GM11168 (cell line): ENCODE results near the gene SYT5.
"Not testable (repeated sequence)": the region's sequence is repeated elsewhere in the genome, so short reads cannot be mapped to it uniquely, and the experiment has no call there.

Experiments
- in situ Hi-C: fragments of 300-500 bp; cut with MboI; formaldehyde crosslinking; loops from one replicate; pipeline ENCODE4 v1.12.0; 2022; ENCODE audit warnings: low sequenced_read_pairs; ENCODE audit not compliant: unreplicated experiment

The SYT5 gene

DNA sequence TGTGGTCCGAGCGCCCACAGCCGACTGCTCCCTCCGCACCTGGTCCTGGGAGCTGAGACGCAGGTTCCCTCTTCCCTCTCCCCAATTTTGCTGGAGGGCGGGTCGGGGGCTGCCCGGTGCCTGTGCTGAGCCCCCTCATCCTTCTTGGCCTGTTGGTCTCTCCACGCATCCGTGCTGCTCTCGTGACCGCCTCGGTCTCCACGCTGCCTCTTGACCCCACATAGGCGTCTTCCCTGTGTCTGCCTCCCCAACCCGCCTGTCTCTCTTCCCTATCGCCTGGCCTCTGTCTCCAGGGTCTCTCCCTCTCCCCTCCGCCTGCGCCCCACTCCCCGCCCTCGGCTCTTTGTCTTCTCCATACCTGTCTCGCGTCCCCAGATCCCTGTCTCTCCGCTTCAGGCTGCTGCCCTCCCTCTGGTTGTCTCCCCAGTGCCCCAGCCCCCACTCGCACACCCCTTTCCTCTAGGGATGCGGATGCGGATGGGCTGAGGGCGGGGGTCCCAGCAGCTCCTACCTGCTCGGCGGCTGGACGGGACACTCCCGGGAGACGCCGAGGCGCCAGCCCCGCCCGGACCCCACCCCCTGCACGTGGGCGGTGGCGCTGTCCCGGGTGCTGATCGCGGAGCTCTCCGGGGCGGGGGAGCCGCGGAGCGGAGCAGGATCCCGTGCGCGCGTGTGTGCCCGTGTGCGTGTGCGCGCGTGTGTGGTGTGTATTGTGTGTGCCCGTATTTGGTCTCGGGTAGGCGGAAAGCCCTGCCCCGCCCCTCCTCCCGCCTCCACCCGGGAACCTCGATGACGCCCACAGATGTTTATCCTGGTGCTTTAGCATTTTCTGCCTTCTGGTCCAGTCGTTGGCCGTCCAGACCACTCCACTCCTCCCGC lies at the start of gene SYT5:
Gene SYT5, minus strand, starts transcription at position 684 of the 879 bp plus-strand sequence. CDS start 1,248 bp downstream, outside the sequence.
- in situ Hi-C loops: no loop called here

DNA sequence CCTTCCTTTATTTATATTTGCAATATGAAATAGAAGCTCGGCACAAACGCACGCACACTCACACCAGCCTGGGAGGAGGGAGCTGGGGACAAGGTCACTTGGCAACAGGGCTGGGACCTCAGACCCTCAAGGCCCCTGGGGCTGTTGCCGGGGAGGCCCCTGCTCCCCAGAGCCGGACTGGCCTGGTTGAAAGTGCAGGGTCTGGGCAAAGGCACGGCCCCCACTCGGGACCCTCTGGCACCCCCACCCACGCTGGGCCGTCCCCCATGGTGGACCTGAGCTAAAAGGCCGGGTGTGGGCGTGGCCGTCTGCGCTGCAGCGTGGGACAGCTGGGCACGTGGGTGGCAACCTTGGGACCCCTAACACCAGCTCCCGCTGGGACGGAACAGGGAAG lies 49.7 kb upstream of the SYT5 start:
- in situ Hi-C loops: no loop called here

DNA sequence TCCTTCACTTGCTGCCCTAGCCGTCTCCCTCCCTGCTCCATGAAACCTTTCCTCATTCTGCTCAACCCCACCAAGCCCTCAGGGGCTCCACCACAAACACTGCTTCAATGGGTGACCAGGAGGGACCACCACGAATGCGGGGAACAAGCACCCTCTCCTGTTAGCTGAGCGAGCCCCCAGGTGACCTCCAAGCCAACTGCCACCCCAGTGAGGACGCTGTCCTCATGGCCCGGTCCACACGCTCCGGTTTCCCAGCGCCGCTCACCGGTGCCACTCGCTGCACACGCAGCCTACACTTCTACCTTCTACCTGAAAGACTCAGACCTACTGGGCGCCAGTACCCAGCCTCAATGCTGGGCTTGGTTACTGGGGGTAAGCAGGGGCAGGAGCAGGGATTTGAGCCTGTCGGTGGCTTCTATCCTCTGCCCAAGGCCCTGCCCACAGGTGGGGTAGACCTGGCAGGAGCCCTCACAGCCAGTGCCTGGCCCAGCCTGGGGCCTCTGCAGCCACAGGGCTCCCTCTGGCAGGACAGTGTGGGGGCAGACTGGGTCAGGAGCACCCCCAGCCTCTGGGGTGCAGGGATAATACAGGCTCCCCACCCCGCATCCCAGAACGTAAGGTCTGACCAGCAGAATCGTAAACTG lies 49.2 kb upstream of the SYT5 start:
- in situ Hi-C loops: no loop called here

DNA sequence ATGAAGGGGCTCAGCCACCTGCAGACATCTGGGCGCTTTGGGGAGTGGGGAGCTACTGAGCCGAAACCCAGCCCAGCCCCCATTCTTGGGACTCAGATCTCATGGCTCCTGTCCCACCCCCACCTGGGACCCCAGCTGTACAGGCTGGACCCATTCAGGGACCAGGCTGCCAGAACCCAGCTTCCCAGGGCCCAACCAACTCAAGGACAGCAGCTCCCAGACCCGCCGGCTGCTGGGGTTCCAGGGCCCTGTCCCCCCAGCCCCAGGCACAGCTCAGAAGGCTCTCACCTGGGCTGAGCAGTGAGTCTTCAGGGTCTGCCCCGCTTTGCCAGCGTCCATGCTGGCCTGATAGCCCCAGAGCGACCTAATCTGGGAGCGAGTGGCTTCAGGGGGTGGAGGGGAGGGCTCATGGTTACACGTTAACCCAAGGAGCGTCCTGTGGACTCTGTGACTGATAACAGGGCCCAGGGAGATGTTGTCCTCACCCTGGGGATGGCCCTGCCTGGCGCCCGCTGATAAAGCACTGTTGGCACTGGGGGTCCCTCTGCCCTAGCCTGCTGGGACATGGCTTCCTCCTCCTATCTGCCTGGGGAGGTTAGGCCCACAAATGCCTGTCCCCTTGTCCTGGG lies 48.4 kb upstream of the SYT5 start, which contains the start of gene TMEM86B:
Gene TMEM86B, minus strand, starts transcription at position 361 of the 629 bp plus-strand sequence. Its CDS starts 22 bp downstream, at position 339.
- in situ Hi-C loops: no loop called here

DNA sequence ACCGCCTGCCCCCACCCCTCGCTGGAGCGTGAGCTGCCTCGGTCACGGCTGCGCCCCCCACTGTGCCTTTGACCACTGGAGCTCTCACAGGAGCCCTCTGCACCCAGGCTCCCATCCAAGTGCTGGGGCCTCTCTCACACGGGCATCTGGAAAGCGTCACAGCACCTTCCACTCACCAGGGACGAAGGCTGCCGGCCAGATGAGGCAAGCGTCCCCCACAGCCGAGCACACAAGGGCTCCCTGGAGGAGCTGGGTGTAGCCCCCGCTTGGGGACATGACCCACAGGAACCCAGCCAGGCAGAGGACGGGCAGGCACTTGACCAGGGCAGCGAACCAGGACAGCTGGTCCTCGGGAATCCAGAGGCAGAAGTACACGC lies 47.9 kb upstream of the SYT5 start:
- in situ Hi-C loops: no loop called here

DNA sequence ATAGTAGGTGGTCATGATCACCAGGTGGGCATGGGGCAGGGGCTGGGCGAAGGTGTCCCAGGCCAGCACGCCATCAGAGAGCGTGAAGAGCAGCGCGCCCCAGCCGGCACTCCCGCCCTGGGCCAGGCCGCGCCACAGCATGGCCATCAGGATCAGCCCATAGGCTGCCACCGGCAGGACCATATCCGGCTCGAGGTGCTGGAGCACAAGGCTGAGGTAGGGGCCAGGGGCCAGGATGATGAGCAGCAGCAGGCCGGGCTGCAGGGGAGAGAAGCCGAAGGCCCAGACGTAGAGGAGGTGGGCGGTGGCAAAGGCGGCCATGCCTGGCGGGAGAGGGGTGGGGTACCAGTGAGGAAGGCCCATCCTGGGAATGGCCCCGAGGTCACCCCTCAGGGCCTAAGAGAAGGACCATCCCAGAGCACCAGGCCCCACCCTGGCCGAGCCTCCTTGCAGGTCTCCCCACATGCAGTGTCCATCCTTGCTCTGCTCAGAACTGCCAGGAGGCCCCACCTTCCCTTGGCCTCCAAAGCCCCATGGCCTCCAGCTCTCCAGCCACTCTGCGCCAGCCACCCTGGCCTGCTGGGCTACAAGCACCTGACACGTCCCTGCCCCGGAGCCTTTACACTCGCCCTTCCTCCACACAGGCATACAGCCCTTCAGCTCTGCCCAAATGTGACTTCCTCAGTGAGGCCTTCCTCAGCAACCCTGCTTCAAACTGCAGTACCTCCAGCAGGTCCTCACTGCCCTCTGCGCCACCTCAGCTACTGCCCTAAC lies 47.3 kb upstream of the SYT5 start:
- in situ Hi-C loops: no loop called here

DNA sequence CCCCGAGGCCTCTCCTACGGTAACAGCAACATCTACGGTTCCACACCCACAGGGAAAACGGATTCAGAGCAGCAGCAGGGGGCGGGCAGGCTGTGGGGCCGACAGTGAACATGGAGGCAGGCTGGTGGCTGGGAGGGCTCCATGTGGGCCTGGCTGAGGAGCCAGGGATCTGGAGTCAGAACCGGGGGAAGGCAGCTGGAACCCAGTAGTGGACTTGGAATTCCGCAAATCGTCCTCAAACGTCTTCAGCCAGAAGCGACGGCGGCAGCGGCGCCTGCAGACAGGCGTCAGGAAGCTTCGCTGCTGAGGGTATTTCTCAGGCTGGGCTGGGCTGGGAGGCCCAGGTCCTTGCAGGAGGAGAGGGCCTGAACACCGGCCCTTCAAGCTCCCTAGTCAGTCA lies 46.7 kb upstream of the SYT5 start:
- in situ Hi-C loops: no loop called here

DNA sequence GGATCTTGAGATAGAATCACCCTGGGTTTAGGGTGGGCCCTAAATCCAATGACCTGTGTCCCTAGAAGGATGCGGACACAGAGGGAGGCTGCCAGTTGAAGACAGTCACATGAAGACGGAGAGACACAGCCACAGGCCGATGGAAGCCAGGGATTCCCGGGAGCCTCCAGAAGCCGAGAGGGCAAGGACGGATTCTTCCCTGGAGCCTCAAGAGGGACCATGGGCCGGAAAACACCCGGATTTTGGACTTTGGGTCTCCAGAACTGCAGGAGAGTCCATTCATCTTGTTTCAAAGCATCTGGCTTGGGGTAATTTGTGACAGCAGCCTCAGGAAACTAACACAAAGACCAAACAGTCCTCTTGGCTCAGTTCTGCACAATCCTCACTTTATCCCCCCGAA lies 46.2 kb upstream of the SYT5 start:
- in situ Hi-C loops: no loop called here

DNA sequence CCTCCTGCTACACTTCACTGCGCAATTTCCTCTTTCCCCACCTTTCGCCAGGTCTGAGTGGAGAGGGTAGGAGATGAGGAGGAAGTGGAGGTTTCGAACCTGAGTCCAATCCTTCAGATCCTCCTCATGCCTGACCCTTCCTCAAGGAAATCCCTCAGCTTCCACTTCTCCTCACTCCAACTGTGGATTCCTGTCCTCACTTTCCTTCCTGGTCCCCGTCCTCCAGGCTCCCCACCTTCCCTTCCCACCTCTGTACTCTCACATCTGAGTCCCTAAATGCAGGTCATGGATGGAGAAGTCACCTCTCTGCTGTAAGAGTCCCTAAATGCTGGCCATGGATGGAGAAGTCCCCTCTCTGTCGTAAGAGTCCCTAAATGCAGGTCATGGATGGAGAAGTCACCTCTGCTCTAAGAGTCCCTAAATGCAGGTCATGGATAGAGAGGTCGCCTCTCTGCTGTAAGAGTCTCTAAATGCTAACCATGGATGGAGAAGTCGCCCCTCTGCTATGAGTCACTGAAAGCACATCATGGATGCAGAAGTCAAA lies 45.4 kb upstream of the SYT5 start:
- in situ Hi-C loops: no loop called here

DNA sequence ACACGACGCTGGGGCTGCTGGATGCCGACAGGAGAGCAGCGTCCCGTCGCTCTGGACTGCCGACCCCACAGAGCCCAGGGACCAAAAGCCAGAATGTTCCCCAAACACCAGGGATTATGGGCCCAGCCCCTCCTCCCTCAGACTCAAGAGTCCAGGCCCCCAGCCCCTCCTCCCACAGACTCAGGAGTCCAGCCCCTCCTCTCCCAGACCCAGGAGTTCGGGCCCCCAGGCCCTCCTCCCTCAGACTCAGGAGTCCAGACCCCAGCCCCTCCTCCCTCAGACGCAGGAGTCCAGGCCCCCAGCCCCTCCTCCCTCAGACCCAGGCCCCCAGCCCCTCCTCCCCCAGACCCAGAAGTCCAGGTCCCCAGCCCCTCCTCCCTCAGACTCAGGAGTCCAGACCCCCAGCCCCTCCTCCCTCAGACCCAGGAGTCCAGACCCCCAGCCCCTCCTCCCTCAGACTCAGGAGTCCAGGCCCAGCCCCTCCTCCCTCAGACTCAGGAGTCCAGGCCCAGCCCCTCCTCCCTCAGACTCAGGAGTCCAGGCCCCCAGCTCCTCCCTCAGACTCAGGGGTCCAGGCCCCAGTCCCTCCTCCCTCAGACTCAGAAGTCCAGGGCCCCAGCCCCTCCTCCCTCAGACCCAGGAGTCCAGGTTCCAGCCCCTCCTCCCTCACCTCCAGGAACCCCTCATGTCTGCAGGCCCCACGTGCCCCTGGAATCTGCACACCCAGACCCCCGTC lies 44.8 kb upstream of the SYT5 start:
- in situ Hi-C loops: not testable (repeated sequence)

DNA sequence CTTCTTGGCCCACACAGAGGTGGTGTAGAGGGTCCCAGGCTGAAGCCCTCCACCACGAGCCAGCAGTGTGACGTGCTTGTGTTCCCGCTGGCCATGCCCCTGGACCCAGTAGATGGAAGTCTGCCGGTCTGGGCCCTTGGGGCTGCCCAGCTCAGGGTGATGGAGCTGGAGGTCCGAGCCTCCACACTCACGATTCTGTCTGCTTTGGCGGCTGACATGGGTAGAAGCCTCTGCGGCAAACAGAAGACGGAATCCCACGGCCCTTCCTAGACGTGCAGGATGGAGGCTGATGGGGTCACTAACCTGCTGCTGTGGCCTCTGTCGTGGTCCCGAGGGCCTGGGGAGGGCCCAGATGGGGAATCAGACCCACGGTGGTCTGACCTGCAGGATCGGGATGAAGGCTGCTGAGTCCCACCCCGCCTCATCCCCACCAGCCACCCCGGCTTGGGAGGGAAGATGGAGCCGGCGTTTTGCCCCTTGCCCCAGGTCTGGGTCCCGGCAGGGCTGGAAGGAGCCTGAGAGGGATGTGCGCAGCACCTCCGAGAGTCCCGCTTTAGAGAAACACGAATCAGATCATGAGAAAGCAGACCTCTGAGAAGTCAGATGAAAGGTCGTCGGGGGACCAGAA lies 44.1 kb upstream of the SYT5 start:
- in situ Hi-C loops: no loop called here

DNA sequence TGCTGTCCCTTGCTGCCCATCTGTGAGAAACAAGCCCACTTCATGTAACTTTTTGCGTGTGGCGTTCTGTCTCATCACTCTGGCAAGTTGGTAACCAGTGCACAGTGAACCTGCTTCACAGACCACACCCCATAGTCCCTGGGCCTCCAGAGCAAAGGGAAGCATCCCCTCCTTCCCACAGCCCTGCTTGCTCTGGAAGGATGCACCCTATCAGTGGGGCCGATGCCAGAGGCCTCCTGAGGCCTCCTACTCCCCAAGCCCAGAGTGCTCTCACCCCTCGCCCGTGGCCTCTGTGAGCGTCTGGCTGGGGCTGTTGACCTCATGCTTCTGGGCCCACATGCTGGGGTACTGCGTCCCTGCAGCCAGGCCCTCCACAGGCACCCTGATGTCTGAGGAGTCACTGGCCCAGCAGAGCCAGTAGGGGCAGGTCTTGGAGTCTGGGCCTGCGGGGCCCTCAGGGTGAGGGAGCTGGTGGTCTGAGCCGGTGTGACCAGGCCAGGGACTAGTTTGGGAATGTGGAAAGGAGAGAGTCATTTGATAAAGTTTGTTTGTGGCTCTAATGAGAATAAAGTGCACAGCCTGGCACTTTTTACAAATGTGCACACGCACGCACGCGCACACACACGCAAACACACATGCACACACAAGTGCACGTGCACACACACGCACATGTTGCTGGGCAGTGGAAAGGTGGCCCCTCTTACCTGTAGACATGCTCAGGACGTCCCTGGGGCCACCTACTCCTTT lies 43.4 kb upstream of the SYT5 start:
- in situ Hi-C loops: no loop called here

DNA sequence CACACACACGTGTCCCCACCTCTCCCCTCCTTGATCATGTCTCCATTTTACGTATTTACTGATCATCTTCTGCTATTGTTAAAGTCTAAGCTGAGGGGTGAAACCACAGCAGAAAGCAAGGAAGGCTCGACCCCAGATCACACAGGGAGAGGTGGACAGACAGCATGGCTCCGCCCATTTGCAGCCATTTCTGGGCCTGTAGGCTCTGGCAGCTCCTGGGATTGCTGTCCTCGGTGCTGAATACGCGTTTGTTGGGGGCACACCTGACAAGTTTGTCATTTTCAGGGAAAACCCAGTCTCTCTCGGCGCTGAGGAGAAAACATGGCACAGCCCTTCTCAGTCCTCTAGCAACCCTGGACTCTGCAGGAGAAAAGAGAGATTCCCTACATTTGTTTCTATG lies 40.4 kb upstream of the SYT5 start:
- in situ Hi-C loops: no loop called here

DNA sequence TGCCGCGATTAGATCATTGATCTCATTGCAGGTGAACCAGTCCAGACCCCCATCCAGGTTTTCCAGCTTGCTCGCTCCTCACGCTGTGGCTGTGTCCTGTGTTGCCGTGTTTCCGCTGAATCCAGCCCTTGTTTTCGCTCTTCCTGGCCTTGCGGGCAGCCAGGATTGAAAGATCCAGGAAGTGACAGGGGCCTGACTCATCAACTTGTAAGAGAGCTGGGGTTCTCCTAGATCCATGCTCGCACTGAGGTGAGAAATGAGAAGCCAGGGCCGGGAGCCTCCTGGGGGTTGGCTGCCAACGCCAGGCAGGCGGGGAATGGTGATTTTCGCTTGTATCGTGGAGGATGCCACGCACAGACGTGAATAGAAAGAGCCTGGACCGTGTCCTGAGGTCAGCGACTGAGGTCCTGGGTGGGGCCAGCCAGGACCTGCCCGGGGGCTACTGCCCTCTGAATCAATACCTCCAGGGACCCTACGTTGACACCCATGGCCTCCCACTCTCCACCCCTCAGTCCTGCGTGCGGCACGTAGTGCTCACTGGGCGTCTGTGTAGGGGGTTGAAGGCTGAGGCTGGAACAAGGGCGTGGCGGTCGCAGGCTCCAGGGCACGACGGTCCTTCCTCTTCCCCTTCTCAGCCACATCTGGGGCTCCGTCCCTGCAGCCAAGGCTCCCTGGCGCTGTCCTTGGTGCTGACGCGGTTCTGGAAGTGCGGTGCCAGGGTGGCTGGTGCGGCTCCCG lies 36.5 kb upstream of the SYT5 start:
- in situ Hi-C loops: no loop called here

DNA sequence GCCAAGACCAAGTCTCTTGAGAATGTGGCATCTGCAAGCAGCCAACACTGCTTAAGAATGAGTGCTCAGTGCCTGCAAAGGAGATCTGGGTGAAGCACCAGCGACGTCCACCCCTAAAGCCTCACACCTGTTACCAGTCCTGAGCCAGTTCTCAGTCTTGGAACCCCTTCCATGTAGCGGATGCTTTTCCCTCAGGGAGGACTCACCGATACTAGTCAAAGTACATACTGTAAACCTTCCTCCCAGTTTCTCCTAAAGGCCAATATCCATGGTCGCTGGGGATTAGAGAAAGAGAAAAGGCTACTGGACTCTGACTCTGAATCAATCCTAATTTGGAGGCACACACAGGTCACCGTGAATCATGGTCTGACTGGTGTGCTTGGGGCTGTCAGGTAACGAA lies 33.5 kb upstream of the SYT5 start:
- in situ Hi-C loops: no loop called here

DNA sequence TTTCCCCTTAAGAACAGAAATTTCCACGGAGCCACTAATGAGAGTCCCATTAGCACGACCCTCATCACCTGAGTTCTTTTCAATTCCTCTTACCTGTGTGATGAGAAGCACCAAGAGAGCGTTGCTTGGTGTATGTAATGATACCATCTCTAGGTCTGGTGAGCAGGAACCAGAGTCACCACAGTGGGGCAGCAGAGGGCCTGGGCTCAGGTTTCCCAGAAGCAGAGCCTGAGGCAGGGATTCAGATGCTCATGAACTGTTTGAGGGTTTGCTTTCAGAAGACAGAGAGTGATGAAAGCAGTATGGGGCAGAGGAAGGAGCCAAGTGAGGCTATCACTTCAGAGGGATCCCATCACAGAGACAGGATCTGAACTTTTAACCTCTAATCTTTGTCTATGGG lies 32.4 kb upstream of the SYT5 start:
- in situ Hi-C loops: no loop called here

DNA sequence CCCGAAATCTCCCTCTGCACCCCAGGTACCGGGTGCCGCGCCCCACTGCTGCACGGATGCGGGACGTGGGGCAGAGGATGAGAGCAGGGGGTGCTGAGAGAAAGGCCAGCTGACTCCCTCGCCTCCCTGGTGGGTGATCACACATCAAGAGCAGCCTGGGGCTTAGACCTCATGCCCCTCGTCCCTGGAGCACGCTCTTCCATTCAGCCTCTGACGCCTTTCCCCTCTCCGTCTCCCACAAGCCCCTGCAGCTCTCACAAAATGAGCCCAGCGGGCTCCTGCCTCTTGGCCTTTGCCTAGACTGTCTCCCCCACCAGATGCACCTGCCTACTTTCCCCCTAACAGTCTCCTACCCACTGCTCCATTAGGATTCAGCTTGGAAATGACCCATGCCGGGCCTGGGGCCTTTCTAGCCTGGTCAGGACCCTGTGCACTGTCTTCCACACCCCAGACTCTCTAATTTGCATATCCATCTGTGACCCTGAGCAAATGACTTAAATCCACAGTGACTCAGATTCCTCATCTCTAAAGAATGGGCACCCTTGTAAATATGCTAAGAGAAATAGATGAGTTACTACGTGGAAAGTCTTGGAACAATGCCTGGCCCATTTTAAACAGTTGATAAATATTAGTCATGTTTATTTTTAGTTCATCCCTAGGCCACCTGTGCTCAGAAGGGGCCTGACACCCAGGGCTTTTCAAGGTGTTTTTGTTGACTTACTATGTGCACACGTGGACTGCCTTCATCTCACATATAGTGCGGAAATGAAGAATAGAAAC lies 29.8 kb upstream of the SYT5 start:
- in situ Hi-C loops: no loop called here
